HEK293 (cell line): ENCODE data around the gene ASPSCR1.
A peak's percentile ranks its signal among the peaks of the same experiment; 100 is the strongest.

Source experiments
- CTCF ChIA-PET: fragments of 350-600 bp; formaldehyde crosslinking; extraction: SDS; loops from one replicate; lab custom pipeline; 2021; ENCODE audit warnings: antibody characterized with exemption; lab: Yijun Ruan, JAX
- POLR2A ChIA-PET: fragments of 300-600 bp; formaldehyde crosslinking; extraction: SDS; loops from one replicate; lab custom pipeline; 2020; ENCODE audit warnings: antibody characterized with exemption, inconsistent platforms; lab: Yijun Ruan, JAX
- H3K27ac ChIP-seq: fragments of 200-500 bp; sonication (Bioruptor generic); 2 replicates; pipeline ENCODE4 v1.5.1; 2014; ENCODE audit warnings: low read depth, low read length, control low read depth, inconsistent platforms; ENCODE audit errors: extremely low read depth
- H3K36me3 ChIP-seq, 2 experiments: fragments of 200-500 bp in 1 of 2; sonication (Bioruptor generic) in 1 of 2; 1 replicate in 1 of 2; 2 replicates in 1 of 2; pipeline ENCODE4 v1.5.1; 2014 to 2017; ENCODE audit warnings: inconsistent platforms in 2 of 2, low read length in 2 of 2; ENCODE audit not compliant: control insufficient read depth in 2 of 2, insufficient read depth in 1 of 2
- H3K4me1 ChIP-seq: fragments of 200-500 bp; sonication (Bioruptor generic); 2 replicates; pipeline ENCODE4 v1.5.1; 2014; ENCODE audit warnings: mild to moderate bottlenecking, low read length, inconsistent platforms; ENCODE audit not compliant: control insufficient read depth, insufficient read depth
- H3K4me3 ChIP-seq: 2 replicates; pipeline ENCODE4 v1.5.1; 2011; ENCODE audit warnings: low read depth, mild to moderate bottlenecking, control low read depth, low read length, moderate library complexity
- H3K9me3 ChIP-seq: fragments of 200-500 bp; sonication (Bioruptor generic); 2 replicates; pipeline ENCODE4 v1.5.1; 2014; ENCODE audit warnings: low read depth, low read length, inconsistent platforms; ENCODE audit not compliant: control insufficient read depth, insufficient read depth
- BCL11B ChIP-seq: fragments of 450-650 bp; formaldehyde crosslinking; IDR thresholded peaks from 2 replicates; pipeline ENCODE4 v1.5.1; 2016; ENCODE audit warnings: low read depth, missing biosample characterization, missing genetic modification characterization
- FEZF1 ChIP-seq: fragments of 450-650 bp; formaldehyde crosslinking; IDR thresholded peaks from 2 replicates; pipeline ENCODE4 v1.5.1; 2016; ENCODE audit warnings: missing biosample characterization, missing genetic modification characterization
- GLI2 ChIP-seq: fragments of 450-650 bp; formaldehyde crosslinking; IDR thresholded peaks from 2 replicates; pipeline ENCODE4; 2017; ENCODE audit warnings: missing biosample characterization, missing genetic modification characterization, low read depth, borderline replicate concordance
- GLIS1 ChIP-seq: fragments of 450-650 bp; formaldehyde crosslinking; IDR thresholded peaks from 2 replicates; pipeline ENCODE4 v1.5.1; 2016; ENCODE audit warnings: missing biosample characterization, missing genetic modification characterization
- GLIS2 ChIP-seq: fragments of 450-650 bp; formaldehyde crosslinking; IDR thresholded peaks from 2 replicates; pipeline ENCODE4 v1.5.1; 2016; ENCODE audit warnings: missing biosample characterization, missing genetic modification characterization
- HOXA7 ChIP-seq: sonication (generic); formaldehyde crosslinking; IDR thresholded peaks from 2 replicates; pipeline ENCODE4 v1.8.1; 2022; ENCODE audit warnings: missing genetic modification reagents, borderline replicate concordance
- REPIN1 ChIP-seq: fragments of 450-650 bp; formaldehyde crosslinking; IDR thresholded peaks from 2 replicates; pipeline ENCODE4 v1.5.1; 2017; ENCODE audit warnings: missing biosample characterization, missing genetic modification characterization, low read depth
- ZNF133 ChIP-seq: fragments of 450-650 bp; formaldehyde crosslinking; IDR thresholded peaks from 2 replicates; pipeline ENCODE4 v1.5.1; 2016; ENCODE audit warnings: missing biosample characterization, missing genetic modification characterization
- ZNF239 ChIP-seq: fragments of 450-650 bp; formaldehyde crosslinking; IDR thresholded peaks from 2 replicates; pipeline ENCODE4 v1.5.1; 2016; ENCODE audit warnings: missing biosample characterization, missing genetic modification characterization
- ZNF274 ChIP-seq, 2 experiments: fragments of 200-500 bp in 1 of 2; fragments of 450-650 bp in 1 of 2; sonication (Bioruptor generic) in 1 of 2; formaldehyde crosslinking in 1 of 2; IDR thresholded peaks; 2 replicates each; pipeline versions ENCODE4 v1.5.1 to v1.6.1; 2014 to 2016; ENCODE audit warnings: borderline replicate concordance in 1 of 2, inconsistent platforms in 1 of 2, low read length in 1 of 2, missing biosample characterization in 1 of 2, missing genetic modification characterization in 1 of 2
- ZNF549 ChIP-seq: fragments of 450-650 bp; IDR thresholded peaks from 2 replicates; pipeline ENCODE4 v1.5.1; 2018; ENCODE audit warnings: missing biosample characterization, missing genetic modification characterization, mild to moderate bottlenecking, inconsistent platforms, moderate library complexity
- ZNF830 ChIP-seq: fragments of 450-650 bp; IDR thresholded peaks from 2 replicates; pipeline ENCODE4 v1.5.0; 2018; ENCODE audit warnings: missing biosample characterization, missing genetic modification characterization, low read depth, mild to moderate bottlenecking, moderate library complexity
- TF ChIP-seq, protein P1 (sequence below): fragments of 450-650 bp; formaldehyde crosslinking; conservative IDR thresholded peaks from 2 replicates; pipeline ENCODE4 v1.5.1; 2016; ENCODE audit warnings: low read depth, missing biosample characterization, missing genetic modification characterization
- TF ChIP-seq, protein P2 (sequence below): fragments of 450-650 bp; formaldehyde crosslinking; IDR thresholded peaks from 2 replicates; pipeline ENCODE4 v1.5.1; 2016; ENCODE audit warnings: missing biosample characterization, missing genetic modification characterization
- TF ChIP-seq, protein P3 (sequence below): IDR thresholded peaks from 2 replicates; pipeline ENCODE4 v1.6.1; 2011; ENCODE audit warnings: mild to moderate bottlenecking, low read depth, low read length, borderline replicate concordance
- TF ChIP-seq, protein P4 (sequence below): fragments of 450-650 bp; formaldehyde crosslinking; IDR thresholded peaks from 2 replicates; pipeline ENCODE4 v1.5.1; 2017; ENCODE audit warnings: missing biosample characterization, missing genetic modification characterization
- TF ChIP-seq, protein P5 (sequence below): sonication (generic); formaldehyde crosslinking; IDR thresholded peaks from 2 replicates; pipeline ENCODE4 v1.8.1; 2022; ENCODE audit warnings: mild to moderate bottlenecking, moderate library complexity, missing genetic modification reagents

Gene ASPSCR1

DNA sequence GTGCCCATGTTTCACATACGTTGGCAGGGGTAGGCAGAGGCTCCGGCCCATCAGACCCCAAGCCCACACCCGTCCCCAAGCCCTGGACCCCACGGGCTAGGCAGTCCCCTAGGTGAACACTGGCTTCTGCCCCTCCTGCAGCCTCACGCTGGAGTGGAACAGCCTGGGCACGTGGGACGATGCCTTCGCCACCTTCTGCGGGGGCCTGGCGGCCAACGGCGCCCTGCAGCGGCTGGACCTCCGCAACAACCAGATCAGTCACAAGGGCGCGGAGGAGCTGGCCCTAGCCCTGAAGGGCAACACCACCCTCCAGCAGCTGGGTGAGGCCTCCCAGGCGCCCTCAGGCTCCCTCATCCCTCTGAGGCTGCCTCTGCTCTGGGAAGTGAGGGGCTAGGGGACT, 47.4 kb downstream of the ASPSCR1 start:
- H3K4me3 ChIP-seq: no peak overlapping the region

DNA sequence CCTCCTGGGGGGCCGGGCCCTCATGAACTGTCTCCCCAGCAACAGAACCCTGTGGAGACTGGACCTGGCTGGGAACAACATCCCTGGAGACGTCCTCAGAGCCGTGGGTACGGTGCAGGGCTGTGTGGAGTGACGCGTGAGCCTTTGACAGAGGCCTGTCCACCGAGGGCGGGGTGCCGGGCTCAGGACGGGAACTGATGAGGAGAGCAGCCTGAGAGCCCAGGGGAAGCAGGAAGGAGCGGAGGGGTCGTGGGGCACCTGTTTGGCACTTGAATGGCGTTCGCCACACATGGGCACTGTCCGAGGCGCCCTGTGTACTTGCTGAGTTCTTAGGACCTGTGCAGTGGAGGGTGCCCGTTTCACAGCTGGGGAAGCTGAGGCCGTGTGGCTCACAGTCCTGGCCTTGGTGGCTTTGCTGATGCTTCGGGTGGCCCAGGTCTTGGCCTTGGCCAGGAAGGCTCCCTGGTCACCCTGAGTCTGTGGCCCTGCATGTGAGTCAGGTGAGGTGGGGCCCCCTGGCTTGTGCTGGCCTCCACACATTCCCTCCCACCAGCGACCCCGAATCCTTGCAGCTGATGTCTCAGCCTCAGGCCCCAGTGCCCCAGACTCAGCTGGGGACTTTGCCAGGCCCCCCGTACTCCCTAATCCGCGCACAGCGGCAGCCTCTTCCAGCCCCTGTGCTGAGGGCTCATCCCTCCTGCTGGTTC, 48.1 kb downstream of the ASPSCR1 start:
- CTCF ChIA-PET: interaction anchor here (0.6 to 2.5 kb wide), 7 partner anchors 16 to 163 kb away, joined by 3 to 10 read pairs (median 4); no protein-coding TSS in a partner anchor
- Histone ChIP-seq H3K4me1 (peaks cover 11% of the 10 kb centered on the region), H3K36me3 (peaks cover 0 to 54% of the 10 kb centered on the region in 2 experiments; a peak in 2 of 3 replicates), H3K9me3 (no peaks in the 10 kb centered on the region), H3K4me3 (no peak overlapping the region), H3K27ac (no peak overlapping the region)
- TF ChIP-seq ZNF830 (tag by site-specific recombination) (no peak), ZNF239 (tag by site-specific recombination) (no peak), GLIS1 (tag by site-specific recombination) (peak; percentile 61; the same call in 1 of the 2 replicates), ZNF274 (IDR thresholded peaks at IDR 0.05; ENCODE audit: low read length) (no peak), ZNF274 (tag by site-specific recombination; IDR thresholded peaks at IDR 0.05; ENCODE audit: borderline replicate concordance) (no peak), REPIN1 (tag by site-specific recombination) (no peak), BCL11B (tag by site-specific recombination) (no peak), GLIS2 (0 out of 2 replicates have a peak, but pooled peaks have one; percentile 34), ZNF549 (tag by site-specific recombination) (no peak), HOXA7 (CRISPR knock-in tag) (no peak)
- TF ChIP-seq, protein P1, sequence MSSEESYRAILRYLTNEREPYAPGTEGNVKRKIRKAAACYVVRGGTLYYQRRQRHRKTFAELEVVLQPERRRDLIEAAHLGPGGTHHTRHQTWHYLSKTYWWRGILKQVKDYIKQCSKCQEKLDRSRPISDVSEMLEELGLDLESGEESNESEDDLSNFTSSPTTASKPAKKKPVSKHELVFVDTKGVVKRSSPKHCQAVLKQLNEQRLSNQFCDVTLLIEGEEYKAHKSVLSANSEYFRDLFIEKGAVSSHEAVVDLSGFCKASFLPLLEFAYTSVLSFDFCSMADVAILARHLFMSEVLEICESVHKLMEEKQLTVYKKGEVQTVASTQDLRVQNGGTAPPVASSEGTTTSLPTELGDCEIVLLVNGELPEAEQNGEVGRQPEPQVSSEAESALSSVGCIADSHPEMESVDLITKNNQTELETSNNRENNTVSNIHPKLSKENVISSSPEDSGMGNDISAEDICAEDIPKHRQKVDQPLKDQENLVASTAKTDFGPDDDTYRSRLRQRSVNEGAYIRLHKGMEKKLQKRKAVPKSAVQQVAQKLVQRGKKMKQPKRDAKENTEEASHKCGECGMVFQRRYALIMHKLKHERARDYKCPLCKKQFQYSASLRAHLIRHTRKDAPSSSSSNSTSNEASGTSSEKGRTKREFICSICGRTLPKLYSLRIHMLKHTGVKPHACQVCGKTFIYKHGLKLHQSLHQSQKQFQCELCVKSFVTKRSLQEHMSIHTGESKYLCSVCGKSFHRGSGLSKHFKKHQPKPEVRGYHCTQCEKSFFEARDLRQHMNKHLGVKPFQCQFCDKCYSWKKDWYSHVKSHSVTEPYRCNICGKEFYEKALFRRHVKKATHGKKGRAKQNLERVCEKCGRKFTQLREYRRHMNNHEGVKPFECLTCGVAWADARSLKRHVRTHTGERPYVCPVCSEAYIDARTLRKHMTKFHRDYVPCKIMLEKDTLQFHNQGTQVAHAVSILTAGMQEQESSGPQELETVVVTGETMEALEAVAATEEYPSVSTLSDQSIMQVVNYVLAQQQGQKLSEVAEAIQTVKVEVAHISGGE (tag by site-specific recombination): no peak
- POLR2A ChIA-PET: interaction anchor here (0.6 to 2.0 kb wide), 3 partner anchors 12 to 425 kb away, joined by 3 to 8 read pairs (median 3); partner anchors contain the start of genes CYBC1 and DCXR

More for the DNA sequence above, 47.4 kb downstream of the ASPSCR1 start:
- Histone ChIP-seq H3K36me3 (peaks cover 0 to 57% of the 10 kb centered on the region in 2 experiments; a peak in 2 of 3 replicates), H3K4me1 (peaks cover 11% of the 10 kb centered on the region), H3K27ac (no peak overlapping the region), H3K9me3 (no peaks in the 10 kb centered on the region)
- CTCF ChIA-PET: interaction anchor here (0.6 to 1.2 kb wide), 3 partner anchors 65 to 129 kb away, joined by 3 to 6 read pairs (median 4); no protein-coding TSS in a partner anchor
- POLR2A ChIA-PET: interaction anchor here (1.1 kb wide), 1 partner anchor 196 kb away, joined by 3 read pairs; no protein-coding TSS in a partner anchor
- TF ChIP-seq ZNF133 (tag by site-specific recombination) (no peak), GLI2 (tag by site-specific recombination) (no peak), FEZF1 (tag by site-specific recombination) (no peak), GLIS2 (0 out of 2 replicates have a peak, but pooled peaks have one; percentile 8)
- TF ChIP-seq, protein P2, sequence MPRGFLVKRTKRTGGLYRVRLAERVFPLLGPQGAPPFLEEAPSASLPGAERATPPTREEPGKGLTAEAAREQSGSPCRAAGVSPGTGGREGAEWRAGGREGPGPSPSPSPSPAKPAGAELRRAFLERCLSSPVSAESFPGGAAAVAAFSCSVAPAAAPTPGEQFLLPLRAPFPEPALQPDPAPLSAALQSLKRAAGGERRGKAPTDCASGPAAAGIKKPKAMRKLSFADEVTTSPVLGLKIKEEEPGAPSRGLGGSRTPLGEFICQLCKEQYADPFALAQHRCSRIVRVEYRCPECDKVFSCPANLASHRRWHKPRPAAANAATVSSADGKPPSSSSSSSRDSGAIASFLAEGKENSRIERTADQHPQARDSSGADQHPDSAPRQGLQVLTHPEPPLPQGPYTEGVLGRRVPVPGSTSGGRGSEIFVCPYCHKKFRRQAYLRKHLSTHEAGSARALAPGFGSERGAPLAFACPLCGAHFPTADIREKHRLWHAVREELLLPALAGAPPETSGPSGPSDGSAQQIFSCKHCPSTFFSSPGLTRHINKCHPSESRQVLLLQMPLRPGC (tag by site-specific recombination): no peak
- TF ChIP-seq, protein P3, sequence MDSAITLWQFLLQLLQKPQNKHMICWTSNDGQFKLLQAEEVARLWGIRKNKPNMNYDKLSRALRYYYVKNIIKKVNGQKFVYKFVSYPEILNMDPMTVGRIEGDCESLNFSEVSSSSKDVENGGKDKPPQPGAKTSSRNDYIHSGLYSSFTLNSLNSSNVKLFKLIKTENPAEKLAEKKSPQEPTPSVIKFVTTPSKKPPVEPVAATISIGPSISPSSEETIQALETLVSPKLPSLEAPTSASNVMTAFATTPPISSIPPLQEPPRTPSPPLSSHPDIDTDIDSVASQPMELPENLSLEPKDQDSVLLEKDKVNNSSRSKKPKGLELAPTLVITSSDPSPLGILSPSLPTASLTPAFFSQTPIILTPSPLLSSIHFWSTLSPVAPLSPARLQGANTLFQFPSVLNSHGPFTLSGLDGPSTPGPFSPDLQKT: no peak
- TF ChIP-seq, protein P4, sequence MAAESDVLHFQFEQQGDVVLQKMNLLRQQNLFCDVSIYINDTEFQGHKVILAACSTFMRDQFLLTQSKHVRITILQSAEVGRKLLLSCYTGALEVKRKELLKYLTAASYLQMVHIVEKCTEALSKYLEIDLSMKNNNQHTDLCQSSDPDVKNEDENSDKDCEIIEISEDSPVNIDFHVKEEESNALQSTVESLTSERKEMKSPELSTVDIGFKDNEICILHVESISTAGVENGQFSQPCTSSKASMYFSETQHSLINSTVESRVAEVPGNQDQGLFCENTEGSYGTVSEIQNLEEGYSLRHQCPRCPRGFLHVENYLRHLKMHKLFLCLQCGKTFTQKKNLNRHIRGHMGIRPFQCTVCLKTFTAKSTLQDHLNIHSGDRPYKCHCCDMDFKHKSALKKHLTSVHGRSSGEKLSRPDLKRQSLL (tag by site-specific recombination): no peak
- TF ChIP-seq, protein P5, sequence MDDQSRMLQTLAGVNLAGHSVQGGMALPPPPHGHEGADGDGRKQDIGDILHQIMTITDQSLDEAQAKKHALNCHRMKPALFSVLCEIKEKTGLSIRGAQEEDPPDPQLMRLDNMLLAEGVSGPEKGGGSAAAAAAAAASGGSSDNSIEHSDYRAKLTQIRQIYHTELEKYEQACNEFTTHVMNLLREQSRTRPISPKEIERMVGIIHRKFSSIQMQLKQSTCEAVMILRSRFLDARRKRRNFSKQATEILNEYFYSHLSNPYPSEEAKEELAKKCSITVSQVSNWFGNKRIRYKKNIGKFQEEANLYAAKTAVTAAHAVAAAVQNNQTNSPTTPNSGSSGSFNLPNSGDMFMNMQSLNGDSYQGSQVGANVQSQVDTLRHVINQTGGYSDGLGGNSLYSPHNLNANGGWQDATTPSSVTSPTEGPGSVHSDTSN: peak; percentile 11; the same call in 1 of the 2 replicates
